Measurements from ENCODE around the gene TTLL5.

GRCh38 chr14:75723716-75724115 lies 62.7 kb downstream of the TTLL5 start:
- TF ChIP-seq EZH2phosphoT487 (IDR thresholded peaks at IDR 0.05; ENCODE audit: borderline replicate concordance, low read depth) (no peak), POLR2AphosphoS5 (IDR thresholded peaks at IDR 0.05; ENCODE audit: low read depth, low read length) (no peak), CTCF (IDR thresholded peaks at IDR 0.05) (no peak), JUND (IDR thresholded peaks at IDR 0.05) (no peak), USF1 (IDR thresholded peaks at IDR 0.05; ENCODE audit: borderline replicate concordance, low read depth) (no peak), ELF1 (IDR thresholded peaks at IDR 0.05) (no peak), MAX (IDR thresholded peaks at IDR 0.05; ENCODE audit: low read depth) (no peak), MEF2A (IDR thresholded peaks at IDR 0.05; ENCODE audit: borderline replicate concordance, low read depth) (no peak), RAD21 (IDR thresholded peaks at IDR 0.05; ENCODE audit: low read length) (no peak), TAF1 (IDR thresholded peaks at IDR 0.05; ENCODE audit: borderline replicate concordance, low read depth, low read length) (no peak), EP300 (IDR thresholded peaks at IDR 0.05; ENCODE audit: borderline replicate concordance in 1 of 2, low read depth in 1 of 2, low read length in 1 of 2) (no peak), SMC3 (IDR thresholded peaks at IDR 0.05; ENCODE audit: low read depth, low read length) (no peak), MXI1 (IDR thresholded peaks at IDR 0.05; ENCODE audit: low read depth, low read length) (no peak)

Data from SK-N-SH (cell line).